ENCODE measurements around the gene NGFR.

GRCh38 chr17:49452201-49452600, 42.9 kb upstream of the NGFR start:
- TF ChIP-seq CTCF (IDR thresholded peaks at IDR 0.05; ENCODE audit: insufficient read depth, low read length, poor library complexity, severe bottlenecking) (no peak), EZH2phosphoT487 (conservative IDR thresholded peaks at IDR 0.05; ENCODE audit: low read length) (no peak)
